Activated B cell treated with CpG ODN at 0.5 μM for 24 hours (primary cell): ENCODE measurements around the gene NPBWR2. TPM values are rescaled to one million over a fixed set of nuclear protein-coding genes. Genes with fewer than 3 reads are reported as not detected.

Source experiments
- ATAC-seq: fragments of 200-7000 bp; cut with Tn5 transposase; one replicate; pipeline ENCODE4 v1.10.0; 2021; ENCODE audit warnings: low read depth, mild to moderate bottlenecking, moderate library complexity
- CTCF ChIA-PET: fragments of 350-600 bp; sonication (Branson Sonifier 250); formaldehyde crosslinking; loops from one replicate; lab custom pipeline; 2021; ENCODE audit warnings: antibody characterized with exemption; lab: Charles Lee
- POLR2A ChIA-PET: fragments of 350-600 bp; sonication (Branson Sonifier 250); formaldehyde crosslinking; loops from one replicate; lab custom pipeline; 2021; ENCODE audit warnings: antibody characterized with exemption; lab: Charles Lee
- DNase-seq: peaks from one replicate; pipeline ENCODE4 v3.0.0; 2022
- H3K27ac Mint-ChIP-seq: one replicate; pipeline ENCODE4 v1.8.0; 2020; ENCODE audit warnings: mixed read lengths
- H3K27me3 Mint-ChIP-seq: one replicate; pipeline ENCODE4 v1.8.0; 2021; ENCODE audit warnings: mixed read lengths
- H3K36me3 Mint-ChIP-seq: one replicate; pipeline ENCODE4 v1.8.0; 2021; ENCODE audit warnings: low read depth, mixed read lengths
- H3K4me1 Mint-ChIP-seq: one replicate; pipeline ENCODE4 v1.8.0; 2021; ENCODE audit warnings: mixed read lengths
- H3K4me3 Mint-ChIP-seq: one replicate; pipeline ENCODE4 v1.8.0; 2020; ENCODE audit warnings: mild to moderate bottlenecking, mixed read lengths
- H3K9me3 Mint-ChIP-seq: one replicate; pipeline ENCODE4 v1.8.0; 2020; ENCODE audit warnings: mixed read lengths
- intact Hi-C: fragments of 100-400 bp; cut with micrococcal nuclease; formaldehyde crosslinking; loops from one replicate; pipeline ENCODE4 v1.15.1; 2024
- total RNA-seq: library from RNA; stranded (reverse); gene quantifications from 2 replicates; pipeline ENCODE4 v1.2.3, GENCODE V29; 2022
- TF ChIP-seq, protein P1 (sequence below): fragments of 200-600 bp; IDR thresholded peaks from one replicate; pipeline ENCODE4 v1.8.0; 2022; ENCODE audit warnings: antibody characterized with exemption, mild to moderate bottlenecking

NPBWR2 gene
- total RNA-seq, 1 donor from 2014 or later: not detected

GRCh38 chr20:64115171-64115911 lies 8.0 kb upstream of the NPBWR2 start:
- H3K27ac Mint-ChIP-seq: no peak overlapping the region
- no peak for DNase-seq
- intact Hi-C loops: no loop called here
- TF ChIP-seq, protein P1, sequence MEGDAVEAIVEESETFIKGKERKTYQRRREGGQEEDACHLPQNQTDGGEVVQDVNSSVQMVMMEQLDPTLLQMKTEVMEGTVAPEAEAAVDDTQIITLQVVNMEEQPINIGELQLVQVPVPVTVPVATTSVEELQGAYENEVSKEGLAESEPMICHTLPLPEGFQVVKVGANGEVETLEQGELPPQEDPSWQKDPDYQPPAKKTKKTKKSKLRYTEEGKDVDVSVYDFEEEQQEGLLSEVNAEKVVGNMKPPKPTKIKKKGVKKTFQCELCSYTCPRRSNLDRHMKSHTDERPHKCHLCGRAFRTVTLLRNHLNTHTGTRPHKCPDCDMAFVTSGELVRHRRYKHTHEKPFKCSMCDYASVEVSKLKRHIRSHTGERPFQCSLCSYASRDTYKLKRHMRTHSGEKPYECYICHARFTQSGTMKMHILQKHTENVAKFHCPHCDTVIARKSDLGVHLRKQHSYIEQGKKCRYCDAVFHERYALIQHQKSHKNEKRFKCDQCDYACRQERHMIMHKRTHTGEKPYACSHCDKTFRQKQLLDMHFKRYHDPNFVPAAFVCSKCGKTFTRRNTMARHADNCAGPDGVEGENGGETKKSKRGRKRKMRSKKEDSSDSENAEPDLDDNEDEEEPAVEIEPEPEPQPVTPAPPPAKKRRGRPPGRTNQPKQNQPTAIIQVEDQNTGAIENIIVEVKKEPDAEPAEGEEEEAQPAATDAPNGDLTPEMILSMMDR: no peak
- ATAC-seq: no peak
- POLR2A ChIA-PET: no interaction called here
- CTCF ChIA-PET: interaction anchor here (1.0 kb wide), 1 partner anchor 32 kb away, joined by 4 read pairs; the partner anchor contains the start of gene LKAAEAR1
- H3K9me3 Mint-ChIP-seq: no peaks in the 10 kb centered on the region
- no peak overlapping the region for H3K4me3 Mint-ChIP-seq
- peaks cover 17% of the 10 kb centered on the region for H3K4me1 Mint-ChIP-seq
- no peaks in the 10 kb centered on the region for H3K27me3 Mint-ChIP-seq
- no peaks in the 10 kb centered on the region for H3K36me3 Mint-ChIP-seq

DNA sequence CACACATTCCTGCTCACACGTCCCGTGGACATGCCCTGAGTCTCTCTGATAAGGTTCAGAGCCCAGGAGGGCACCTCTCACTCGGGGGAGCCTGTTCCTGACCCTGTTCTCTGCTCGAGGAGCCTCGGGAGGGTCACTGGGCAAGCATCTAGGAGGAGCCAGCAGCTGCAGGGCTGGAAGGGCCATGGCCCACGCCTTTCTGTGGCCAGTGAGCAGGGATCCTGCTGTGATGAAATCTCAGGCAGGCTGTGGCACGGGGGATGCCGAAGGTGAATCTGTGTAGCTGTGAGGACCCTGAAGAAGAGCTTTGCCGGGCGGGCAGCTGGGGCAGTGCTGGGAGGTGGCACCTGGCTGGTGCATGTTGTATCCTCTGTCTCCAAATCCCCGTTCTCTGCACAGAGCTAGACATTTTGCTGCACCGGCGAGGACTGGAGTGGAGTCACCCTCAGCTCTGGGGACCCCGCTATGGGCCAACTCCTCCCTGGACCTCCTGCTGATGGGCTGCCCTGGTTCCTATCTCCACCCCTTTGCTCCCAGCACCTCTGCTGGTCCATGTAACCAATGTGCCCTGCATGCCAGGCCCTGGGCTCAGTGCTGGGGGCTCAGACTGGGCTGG lies 7.1 kb upstream of the NPBWR2 start:
- no peak overlapping the region for H3K4me3 Mint-ChIP-seq
- no peak for DNase-seq
- H3K4me1 Mint-ChIP-seq: peaks cover 11% of the 10 kb centered on the region
- CTCF ChIA-PET: no interaction called here
- TF ChIP-seq, protein P1: no peak
- no peaks in the 10 kb centered on the region for H3K36me3 Mint-ChIP-seq
- no peaks in the 10 kb centered on the region for H3K27me3 Mint-ChIP-seq
- H3K9me3 Mint-ChIP-seq: no peaks in the 10 kb centered on the region
- intact Hi-C loops: no loop called here
- no peak overlapping the region for H3K27ac Mint-ChIP-seq
- no peak for ATAC-seq
- POLR2A ChIA-PET: no interaction called here

- ChIA-PET POLR2A (no interaction called here), CTCF (no interaction called here)
- TF ChIP-seq, protein P1: no peak
- Mint-ChIP-seq H3K4me3 (no peak overlapping the region), H3K27ac (no peak overlapping the region), H3K36me3 (no peaks in the 10 kb centered on the region), H3K27me3 (no peaks in the 10 kb centered on the region), H3K9me3 (no peaks in the 10 kb centered on the region), H3K4me1 (peaks cover 13% of the 10 kb centered on the region)
- ATAC-seq (no peak), DNase-seq (no peak)
- intact Hi-C loops: no loop called here
These were observed 6.5 kb upstream of the NPBWR2 start for GRCh38 chr20:64113796-64114355.

- POLR2A ChIA-PET: no interaction called here
- H3K27ac Mint-ChIP-seq: no peak overlapping the region
- no peaks in the 10 kb centered on the region for H3K27me3 Mint-ChIP-seq
These were observed 6.0 kb upstream of the NPBWR2 start for GRCh38 chr20:64113444-64113775.

More at GRCh38 chr20:64113444-64113775, 6.0 kb upstream of the NPBWR2 start:
- DNase-seq: no peak
- H3K4me3 Mint-ChIP-seq: no peak overlapping the region
- ATAC-seq: no peak
- intact Hi-C loops: no loop called here
- CTCF ChIA-PET: no interaction called here
- H3K36me3 Mint-ChIP-seq: no peaks in the 10 kb centered on the region
- TF ChIP-seq, protein P1: no peak
- no peaks in the 10 kb centered on the region for H3K9me3 Mint-ChIP-seq
- H3K4me1 Mint-ChIP-seq: peaks cover 18% of the 10 kb centered on the region
